Measurements from ENCODE around the gene PHF3.

PHF3 gene

DNA sequence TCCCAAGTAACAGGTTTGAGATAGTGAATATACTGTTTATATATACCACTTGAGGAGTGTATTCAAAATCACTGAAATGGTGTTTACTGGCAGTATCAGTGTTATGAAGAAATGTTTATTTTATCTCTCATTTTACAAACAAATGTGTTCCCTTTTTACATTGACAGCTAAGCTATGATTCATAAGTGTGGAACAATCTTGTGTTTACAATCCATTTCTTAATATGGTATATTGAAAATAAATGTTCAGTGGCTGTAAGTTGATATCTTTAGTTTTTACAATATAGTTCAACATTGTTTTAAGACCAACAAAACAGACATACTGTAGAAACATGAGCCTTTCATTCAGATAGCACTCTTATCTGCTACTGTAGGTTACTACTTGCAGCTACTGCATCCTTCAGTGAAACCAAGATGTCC is 14.3 kb downstream of the PHF3 start:
- no peak for DNase-seq

DNA sequence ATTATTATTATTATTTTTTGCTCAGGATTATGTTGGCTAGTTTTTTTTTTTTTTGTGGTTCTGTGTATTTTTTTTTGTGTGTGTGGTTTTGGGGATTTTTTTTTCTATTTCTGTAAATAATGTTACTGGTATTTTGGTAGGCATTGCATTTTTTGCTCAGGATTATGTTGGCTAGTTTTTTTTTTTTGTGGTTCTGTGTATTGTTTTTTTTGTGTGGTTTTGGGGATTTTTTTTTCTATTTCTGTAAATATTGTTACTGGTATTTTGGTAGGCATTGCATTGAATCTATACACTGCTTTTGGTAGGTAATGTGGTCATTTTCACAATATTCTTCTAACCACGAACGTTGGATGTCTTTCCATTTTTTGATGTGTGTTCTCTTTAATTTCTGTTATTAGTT is 17.4 kb downstream of the PHF3 start:
- no peak for DNase-seq

DNA sequence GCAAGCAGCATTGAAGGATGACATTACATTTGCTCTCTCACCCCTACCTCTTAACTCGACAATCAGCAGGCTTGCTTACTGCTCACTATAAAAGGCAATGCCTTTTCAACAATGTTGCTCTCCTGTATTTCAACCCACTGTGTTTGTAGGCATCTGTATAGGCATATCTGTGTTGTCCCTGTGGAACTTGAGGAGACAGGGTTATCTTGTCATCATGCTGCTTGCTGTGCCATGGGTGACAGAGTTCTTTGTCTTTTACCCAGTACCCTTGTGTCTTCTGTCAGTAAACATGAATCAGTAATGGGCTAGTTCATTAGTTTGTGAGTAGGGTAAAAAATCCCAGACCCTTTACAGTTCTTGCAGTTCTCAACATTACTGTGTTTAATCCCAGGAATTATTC is 25.2 kb downstream of the PHF3 start:
- no peak for DNase-seq

DNA sequence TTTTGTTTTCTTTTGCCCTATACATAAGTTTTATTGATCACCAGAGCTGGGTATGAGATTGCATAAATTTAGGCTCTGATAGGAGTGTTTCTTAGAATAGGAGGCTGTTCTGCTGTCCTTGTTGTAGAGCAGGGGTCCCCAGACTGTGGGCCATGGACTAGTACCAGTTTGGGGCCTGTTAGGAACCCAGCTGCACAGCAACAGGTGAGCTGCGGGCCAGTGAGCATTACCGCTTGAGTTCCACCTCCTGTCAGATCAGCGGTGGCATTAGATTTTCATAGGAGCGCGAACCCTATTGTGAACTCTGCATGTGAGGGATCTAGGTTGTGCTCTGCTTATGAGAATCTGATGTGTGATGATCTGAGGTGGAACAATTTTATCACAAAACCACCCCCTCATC is 26.2 kb downstream of the PHF3 start:
- DNase-seq, result no peak

DNA sequence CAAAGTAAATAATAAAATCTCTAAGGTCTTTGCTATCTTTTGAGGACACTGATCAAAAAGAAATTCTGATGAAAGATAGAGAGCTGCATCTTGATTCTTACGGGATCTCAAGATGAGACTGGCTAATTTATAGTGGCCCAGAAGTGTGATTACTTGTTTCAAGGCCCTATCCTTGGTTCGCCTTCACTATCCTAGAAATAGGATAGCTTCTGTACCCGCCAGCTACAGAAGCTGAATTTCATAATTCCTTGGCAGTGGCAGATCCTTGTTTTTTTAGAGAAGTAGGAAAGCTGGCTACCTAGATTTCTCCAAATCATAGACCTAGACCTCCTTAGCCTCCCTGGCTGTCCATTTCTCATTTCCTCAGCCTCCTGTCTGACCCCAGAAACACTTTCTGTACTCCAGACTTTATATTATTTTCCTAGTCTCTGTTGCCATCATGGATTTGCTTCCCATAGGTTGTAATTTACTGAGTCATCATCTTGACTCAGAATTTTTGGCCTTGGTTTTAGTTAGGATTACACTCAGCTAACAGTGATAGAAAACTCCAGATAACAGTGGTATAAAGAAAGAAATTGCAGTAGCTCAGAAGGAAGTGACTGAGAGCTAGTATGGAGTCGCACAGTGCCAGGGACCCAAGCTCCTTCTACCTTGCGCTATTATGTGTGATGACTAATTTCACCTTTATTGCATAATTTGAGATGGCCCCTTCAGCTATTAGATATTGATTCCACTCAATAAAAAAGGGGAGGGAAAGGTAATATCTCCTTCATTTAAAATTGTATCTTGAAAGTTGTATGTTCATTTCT is 27.7 kb downstream of the PHF3 start:
- DNase-seq, result no peak

DNA sequence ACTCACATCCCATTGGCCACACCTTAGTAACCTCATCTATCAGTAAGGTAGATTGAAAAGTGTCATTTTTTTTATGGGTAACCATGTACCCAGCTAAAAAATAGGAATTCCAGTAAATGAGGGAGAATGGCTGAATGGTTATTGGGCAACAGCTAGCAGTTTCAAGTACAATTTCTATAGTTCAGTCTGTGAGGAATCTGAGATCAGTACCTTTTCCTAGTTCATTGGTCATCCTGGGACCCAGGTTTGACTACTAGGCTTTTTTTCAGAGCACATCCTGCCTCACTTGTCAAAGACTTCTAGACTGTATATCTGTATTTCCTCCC is 28.3 kb downstream of the PHF3 start:
- DNase-seq, result no peak

DNA sequence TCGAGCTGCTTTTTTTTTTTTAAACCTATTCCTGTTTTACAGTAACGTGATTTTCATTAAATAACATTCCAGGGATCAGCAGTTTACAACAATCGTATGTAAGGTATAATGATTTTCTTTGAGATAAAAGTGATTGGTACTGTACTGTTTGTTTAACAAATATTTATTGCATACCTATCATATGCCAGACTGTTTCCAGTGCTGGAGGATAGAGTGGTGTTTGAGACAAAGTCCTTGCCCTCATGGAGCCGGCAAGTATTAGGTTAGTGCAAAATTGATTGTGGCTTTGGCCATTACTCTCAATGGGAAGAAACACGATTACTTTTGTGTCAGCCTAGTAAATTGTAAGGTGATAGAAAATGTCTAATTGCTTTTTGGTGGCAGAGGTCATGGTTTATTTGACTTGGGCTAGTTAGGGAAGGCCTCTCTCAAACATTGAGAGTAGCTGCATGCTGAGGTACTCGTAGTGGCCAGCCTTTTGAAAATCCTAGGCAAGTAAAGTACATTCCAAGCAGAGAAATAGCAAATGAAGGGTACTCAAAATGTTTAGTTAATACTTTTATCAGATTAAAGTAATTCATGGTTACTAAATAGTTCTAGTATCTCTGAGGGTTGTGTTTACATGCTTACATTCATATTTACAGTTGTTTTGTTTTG is 35.6 kb downstream of the PHF3 start:
- no peak for DNase-seq

DNA sequence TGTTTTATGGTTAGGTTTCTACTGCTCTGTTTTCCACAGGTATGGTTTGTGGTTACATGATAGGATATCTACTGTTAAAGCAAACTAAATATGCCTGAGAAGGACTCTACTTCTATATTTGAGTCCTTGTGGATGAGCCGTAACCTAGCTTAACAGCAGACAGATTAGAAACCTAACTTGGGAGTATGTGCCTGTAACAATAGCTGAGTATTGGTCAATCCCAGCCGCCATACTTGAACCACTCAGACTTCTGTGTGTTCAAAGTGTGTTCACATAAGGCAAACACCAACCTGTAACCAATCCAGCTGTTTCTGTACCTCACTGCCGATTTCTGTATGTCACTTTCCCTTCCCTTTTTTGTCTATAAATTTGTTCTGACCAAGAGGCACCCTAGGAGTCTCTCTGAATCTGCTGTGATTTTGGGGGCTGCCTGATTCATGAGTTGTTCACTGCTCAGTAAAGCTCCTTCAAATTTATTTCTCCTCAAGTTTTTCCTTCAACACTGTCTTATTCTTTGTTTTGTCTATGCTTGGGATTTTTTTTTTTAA is 37.1 kb downstream of the PHF3 start:
- DNase-seq, result no peak

DNA sequence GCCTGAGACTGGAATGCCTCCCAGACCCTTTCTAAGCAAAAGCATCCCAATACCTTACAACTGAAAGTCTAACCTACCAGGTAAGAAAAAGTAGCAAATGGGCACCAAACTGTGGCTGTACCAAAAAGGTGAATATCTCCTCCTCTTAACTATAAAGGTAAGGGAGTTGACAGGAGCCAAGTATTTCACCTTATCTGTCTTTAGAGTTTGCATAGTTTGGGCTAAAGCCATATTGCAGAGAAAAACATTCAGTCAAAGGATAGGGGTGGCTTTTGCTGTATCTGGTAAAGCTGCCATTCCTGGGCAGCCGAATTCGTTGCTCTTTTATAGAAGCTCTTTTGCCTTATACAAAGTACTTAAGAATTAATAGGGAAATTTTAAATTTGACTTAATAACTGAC is 38.1 kb downstream of the PHF3 start:
- no peak for DNase-seq

DNA sequence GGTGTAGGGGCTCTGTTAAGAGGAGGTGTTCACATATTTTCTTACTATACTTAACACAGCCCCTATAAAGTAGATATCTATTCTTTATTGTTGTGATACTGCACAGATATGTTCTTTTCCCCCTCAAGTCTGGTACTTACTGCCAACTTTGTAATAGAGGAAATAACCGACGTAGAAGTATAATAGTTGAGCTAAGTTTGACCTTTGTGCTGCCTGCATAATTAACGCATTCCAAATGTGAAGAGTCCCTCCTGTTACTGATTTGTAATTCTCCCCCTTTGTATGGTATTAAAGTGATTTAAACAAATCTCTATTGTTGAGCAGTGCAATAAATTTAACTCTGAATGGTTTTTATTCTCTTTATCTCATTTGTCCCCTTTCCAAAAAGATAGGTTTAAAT is 39.0 kb downstream of the PHF3 start:
- DNase-seq, result no peak

DNA sequence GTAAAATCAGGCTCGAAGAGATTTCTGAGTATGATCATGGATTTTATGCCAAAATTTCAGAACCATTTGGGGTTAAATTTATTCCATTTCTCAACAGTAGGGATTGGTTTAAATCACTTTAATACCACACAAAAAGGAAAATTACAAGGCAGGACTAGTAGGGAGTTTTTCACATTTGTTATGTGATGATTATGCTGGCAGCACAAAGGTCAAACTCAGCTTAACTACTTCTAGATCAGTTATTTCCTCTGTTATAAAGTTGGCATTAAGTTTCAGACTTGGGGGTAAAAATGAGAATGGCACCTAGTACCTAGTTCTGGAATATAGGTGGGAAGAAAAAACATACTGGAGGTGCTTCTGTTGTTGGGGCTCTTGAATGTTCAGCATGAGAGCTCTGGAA is 39.5 kb downstream of the PHF3 start:
- no peak for DNase-seq

DNA sequence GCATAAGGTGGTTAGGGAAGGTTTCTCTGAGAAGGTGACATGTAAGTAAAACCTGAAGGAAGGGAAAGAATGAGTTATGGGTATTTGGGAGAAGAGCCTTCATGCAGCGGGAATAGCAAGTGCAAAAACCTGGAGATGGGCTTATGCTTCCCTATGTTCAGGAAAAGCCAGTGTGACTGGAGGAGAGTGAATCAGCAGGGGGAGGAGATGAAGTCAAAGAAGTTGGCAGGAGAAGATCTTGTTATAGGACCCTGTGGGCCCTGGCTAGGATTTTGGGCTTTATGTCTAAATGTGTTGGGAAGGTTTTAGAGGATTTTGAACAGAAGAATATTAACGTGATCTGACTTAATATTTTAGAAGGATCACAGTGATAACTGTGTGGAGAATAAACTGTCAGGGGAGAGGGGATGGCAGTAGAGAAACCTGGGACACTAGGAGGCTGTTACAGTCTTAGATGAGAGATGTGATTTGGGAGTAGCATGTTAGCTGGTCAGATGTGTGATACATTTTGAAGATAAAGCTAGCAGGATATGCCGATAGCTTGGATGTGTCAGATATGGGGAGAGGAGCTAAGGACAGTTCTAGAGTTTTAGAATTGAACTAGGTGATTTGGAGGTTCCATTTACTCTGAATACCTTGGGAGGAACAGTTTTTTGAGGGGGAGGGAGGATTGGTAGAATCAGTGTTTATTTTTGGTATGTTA is 41.0 kb downstream of the PHF3 start:
- DNase-seq, result no peak

DNA sequence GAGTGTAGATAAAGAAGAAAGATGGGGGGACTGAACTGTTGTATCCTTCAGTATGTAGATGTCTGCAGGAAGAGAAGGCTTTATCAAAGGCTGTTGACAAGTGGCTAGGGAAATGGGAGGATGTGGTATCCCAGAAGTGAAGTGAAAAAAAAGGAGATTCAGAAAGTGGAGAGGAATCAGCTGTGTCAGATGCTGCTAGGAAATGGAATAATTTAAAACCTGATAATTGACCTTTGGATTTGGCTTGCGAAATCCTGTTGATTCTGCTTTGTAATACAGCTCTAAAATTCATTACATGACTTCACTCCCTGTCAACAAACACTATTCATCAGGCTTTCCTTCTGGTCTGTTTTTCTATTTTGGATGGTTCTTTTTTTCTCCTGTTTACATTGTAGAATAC is 41.7 kb downstream of the PHF3 start:
- no peak for DNase-seq

DNA sequence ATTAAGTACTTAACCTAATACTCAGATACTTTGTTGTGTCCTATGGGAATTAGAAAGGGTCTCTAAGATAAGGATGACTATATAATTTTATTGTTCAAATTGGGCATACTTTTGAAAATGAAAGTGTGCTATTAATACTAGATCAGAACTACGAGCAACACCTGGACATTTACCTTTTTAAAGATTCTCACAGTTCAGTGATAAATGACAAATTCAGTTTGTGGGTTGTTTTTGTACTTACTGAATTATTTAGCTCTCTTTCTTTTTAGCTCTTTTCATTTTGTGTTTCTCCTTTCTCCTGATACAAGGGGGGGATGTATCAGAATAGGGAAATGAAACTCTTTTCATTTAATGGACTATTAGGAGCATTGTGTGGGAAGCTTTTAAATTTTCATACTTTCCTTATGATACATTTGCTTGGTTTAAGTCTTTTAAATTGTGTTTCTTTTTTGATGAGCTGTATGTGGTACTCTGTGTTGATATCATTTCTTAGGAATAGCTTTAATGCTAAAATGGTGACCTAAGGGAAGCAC is 47.5 kb downstream of the PHF3 start:
- no peak for DNase-seq

DNA sequence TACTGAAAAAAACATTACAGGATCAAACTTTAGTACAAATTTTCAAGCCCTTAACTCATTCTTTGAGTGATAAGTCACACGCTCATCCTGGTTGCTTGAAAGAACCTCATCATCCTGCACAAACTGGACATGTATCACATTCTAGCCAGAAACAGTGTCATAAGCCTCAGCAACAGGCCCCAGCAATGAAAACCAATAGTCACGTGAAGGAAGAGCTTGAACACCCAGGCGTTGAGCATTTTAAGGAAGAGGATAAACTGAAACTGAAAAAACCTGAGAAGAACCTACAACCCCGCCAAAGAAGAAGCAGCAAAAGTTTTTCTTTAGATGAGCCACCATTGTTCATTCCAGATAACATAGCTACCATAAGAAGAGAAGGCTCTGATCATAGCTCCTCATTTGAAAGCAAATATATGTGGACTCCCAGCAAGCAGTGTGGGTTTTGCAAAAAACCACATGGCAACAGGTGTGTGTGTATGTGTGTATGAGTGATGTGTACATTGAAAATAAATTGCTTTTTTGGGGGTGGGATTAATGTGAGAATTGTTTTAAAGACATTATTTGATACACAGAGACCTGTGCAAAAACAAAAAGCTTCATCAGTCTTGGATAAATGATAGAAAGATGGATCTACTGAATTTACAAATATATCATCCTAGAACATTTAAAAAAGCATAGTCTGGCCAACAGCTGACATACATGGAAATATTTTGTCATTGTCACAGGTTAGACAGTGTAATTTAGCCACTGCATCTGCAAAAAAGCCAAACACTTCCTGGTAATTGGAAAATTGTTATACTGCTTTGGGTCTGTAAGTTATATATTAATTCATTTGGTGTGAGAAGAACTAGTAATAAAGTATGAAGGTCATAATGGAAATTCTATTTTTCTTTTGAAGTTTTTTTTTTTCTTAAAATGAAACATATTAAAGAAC is 50.1 kb downstream of the PHF3 start:
- DNase-seq, result no peak

DNA sequence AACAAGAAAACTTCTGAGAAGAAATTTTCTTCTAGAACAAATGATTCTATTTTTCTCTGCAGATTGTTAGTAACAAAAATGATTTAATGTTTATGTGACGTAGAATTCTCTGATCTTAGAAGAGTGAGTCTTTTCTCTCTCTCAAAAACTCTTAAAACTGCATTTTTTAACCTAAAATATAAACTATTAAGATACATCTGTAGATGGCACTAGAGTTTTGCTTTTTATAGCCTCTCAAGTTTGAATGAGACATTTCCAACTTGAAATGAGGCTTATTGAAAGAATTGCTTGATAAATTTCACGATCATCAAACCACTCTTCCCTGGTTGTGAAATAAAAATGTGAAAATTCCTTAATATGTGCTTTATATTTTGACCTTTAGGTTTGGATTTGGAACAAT is 53.8 kb downstream of the PHF3 start:
- DNase-seq, result no peak

DNA sequence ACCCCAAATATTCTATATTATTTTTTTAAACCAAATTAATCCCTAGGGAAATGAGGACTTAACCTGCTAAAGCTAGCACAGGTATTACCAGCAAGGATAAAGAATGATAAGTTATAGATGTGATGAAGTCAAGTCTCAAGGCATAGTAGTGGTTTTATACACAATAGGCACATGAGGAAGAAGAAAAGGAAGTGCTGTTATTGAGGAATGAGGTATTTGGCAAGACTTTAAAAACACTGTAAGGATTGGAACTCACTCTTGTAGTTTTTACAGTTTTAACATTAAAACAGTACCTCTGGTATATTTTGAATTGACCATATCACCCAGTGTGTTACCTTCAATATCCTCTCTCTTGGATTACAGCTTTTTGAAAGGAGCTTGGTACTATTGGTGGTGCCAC is 54.6 kb downstream of the PHF3 start:
- no peak for DNase-seq

DNA sequence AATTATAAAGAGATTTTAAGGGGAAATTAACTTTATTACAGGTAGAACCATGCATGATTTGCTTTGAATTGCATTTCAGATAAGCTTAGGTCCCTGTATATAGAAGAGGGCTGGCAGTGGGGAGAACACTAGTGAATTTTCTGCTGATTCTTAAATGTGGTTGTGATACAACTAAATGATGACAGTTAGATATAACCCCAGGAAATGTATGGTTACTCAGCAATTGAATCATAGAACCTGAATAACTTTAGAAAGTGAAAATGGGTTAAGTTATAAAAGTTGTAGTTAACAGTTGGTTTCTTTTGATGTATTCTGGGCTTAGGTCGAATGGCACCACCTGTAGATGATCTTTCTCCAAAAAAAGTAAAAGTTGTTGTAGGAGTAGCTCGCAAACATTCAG is 70.1 kb downstream of the PHF3 start:
- DNase-seq, result no peak

DNA sequence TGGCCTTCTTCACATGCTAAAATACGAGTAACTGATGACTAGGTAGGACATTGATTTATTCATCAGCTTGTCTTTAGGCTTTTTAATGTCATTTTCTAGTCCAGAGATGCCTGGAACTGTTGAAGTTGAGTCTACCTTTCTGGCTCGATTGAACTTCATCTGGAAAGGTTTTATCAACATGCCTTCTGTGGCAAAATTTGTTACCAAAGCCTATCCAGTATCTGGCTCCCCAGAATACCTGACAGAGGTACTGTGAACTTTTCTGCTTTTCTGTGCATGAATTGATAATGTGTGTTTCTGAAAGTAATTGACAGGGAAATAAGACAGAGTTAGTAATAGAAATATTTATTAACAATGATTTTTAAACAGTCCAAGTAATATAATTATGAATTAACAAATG is 71.0 kb downstream of the PHF3 start:
- DNase-seq, result no peak

DNA sequence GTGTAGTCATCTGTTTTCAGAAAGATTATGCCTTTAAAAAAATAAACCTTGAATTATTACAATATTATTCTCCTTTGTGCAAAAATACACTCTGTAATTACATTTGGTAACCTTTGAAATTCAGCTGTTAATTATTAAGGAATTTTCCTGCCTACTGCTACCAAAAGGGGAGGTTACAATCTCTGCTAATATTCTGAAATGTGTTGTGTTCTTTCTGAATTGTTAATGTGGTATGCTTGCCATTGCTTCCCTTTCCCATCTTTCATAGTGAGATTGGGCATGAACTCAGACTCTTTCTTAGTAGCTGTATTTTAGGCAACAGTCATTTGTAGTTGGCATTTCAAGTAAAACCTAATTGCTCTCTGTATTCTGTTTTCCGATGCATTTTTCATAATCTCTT is 73.0 kb downstream of the PHF3 start:
- no peak for DNase-seq

DNA sequence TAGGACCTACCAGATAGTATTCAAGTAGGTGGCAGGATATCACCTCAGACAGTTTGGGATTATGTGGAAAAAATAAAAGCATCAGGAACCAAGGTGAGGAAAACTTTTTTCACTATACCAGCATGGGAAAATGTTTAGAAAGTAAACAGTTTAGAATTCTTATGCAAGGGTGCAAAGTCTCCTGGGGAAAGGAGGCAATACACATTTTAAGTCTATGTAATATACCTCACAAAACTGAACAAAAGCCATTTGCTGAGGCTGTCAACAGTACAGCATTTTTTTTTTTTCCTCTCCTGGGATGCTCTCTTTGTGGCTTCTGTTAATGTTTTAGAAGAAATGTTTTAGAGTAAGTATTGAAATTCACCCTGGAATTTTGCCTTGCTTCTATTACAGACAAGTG is 73.5 kb downstream of the PHF3 start:
- DNase-seq, result no peak

DNA sequence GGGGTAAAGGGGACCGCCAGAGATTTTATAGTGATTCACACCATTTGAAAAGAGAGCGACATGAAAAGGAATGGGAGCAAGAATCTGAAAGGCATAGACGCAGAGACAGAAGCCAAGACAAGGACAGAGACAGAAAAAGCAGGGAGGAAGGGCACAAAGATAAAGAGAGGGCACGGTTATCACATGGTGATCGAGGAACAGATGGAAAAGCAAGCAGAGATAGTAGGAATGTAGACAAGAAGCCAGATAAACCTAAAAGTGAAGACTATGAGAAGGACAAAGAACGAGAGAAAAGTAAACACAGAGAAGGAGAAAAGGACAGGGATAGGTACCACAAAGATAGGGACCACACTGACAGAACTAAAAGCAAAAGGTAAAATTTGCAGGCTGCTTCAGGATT is 77.7 kb downstream of the PHF3 start:
- no peak for DNase-seq

DNA sequence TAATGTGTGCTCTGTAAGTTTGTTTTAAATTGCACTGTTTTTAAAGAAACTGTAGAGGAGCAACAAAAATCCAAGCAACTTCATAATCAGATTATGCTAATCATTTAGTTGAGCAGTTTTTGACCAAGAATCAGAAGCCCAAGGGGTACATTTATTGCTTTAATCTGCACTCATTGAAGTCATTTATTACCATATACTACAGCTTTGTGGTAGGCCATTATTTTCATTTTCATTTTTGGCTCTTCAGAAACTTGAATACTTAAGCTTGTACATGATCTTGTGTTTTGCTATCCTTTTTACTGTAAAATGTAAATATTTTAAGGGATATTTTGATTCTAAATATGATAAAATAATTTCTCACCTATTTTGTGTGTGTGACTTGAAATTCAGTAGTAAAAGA is 78.5 kb downstream of the PHF3 start:
- DNase-seq, result no peak
